Transverse colon (tissue), 4 donors: ENCODE results near the gene PTPN6. TPM values are rescaled to one million over a fixed set of nuclear protein-coding genes. Genes with fewer than 3 reads are reported as not detected.

Source experiments
- DNase-seq: peaks from one replicate; pipeline ENCODE4 v3.0.0-alpha.2; 2019
- H3K27ac ChIP-seq, 4 donors: fragments of 200-600 bp; sonication (generic); 2 replicates each; pipeline ENCODE4 v1.5.1; 2016 to 2018; ENCODE audit warnings: inconsistent platforms in 4 of 4
- H3K27me3 ChIP-seq: fragments of 200-600 bp; sonication (generic); 2 replicates; pipeline ENCODE4 v1.5.1; 2017; ENCODE audit warnings: inconsistent platforms
- H3K36me3 ChIP-seq, 4 donors: fragments of 200-600 bp; sonication (generic); 2 replicates each; pipeline ENCODE4 v1.5.1; 2017 to 2019; ENCODE audit warnings: inconsistent platforms in 4 of 4
- H3K4me1 ChIP-seq, 4 donors: fragments of 200-600 bp; sonication (generic); 2 replicates each; pipeline ENCODE4 v1.5.1; 2017 to 2020; ENCODE audit warnings: inconsistent platforms in 4 of 4
- H3K4me3 ChIP-seq, 4 donors: fragments of 200-600 bp; sonication (generic); 1 replicate in 1 of 4; 2 replicates in 3 of 4; pipeline versions ENCODE4 v1.5.1 to v1.6.1; 2017 to 2019; ENCODE audit warnings: inconsistent platforms in 4 of 4
- H3K9me3 ChIP-seq, 2 donors: fragments of 200-600 bp; sonication (generic); 2 replicates each; pipeline ENCODE4 v1.5.1; 2017 to 2019; ENCODE audit warnings: inconsistent platforms in 2 of 2
- CTCF ChIP-seq, 5 experiments: fragments of 200-600 bp in 3 of 5; fragments of 450-650 bp in 2 of 5; sonication (generic) in 3 of 5; IDR thresholded peaks; 1 replicate in 2 of 5; 2 replicates in 3 of 5; pipeline ENCODE4 v1.5.1; 2016 to 2017; ENCODE audit warnings: antibody characterized with exemption in 5 of 5, inconsistent platforms in 3 of 5, mild to moderate bottlenecking in 2 of 5, moderate library complexity in 1 of 5
- EP300 ChIP-seq: sonication (generic); formaldehyde crosslinking; IDR thresholded peaks from one replicate; pipeline ENCODE4 v1.6.1; 2017; ENCODE audit warnings: antibody characterized with exemption, low read depth
- POLR2A ChIP-seq: fragments of 450-650 bp; IDR thresholded peaks from one replicate; pipeline ENCODE4 v1.6.1; 2016; ENCODE audit warnings: antibody characterized with exemption, mild to moderate bottlenecking, moderate library complexity
- POLR2AphosphoS5 ChIP-seq, 3 donors: sonication (generic); formaldehyde crosslinking; IDR thresholded peaks; one replicate each; pipeline ENCODE4 v1.6.1; 2016; ENCODE audit warnings: antibody characterized with exemption in 3 of 3
- WGBS, 2 donors: methylation state at CpG; one replicate each; pipeline ENCODE4 v1.1.5; 2018; ENCODE audit warnings: low coverage in 1 of 2; 5-methylcytosine and 5-hydroxymethylcytosine counted together
- in situ Hi-C, 4 donors: fragments of 200-750 bp; cut with MboI; loops; one replicate each; pipeline versions ENCODE4 v1.15.0 to v1.15.1; 2017; ENCODE audit warnings: low sequenced_read_pairs in 3 of 4, low pct_ligation_motif_present in 1 of 4, low pct_unique_long_range_greater_than_20kb in 1 of 4
- intact Hi-C: fragments of 100-400 bp; cut with DNase I; formaldehyde crosslinking; loops from one replicate; pipeline ENCODE4 v1.15.1; 2023; ENCODE audit warnings: low total_unique reads
- total RNA-seq, 4 donors: library from RNA; depleted of rRNA; stranded (reverse); fragments of >200 nt; gene quantifications; one replicate each; pipeline ENCODE4 v1.1.0, GENCODE V29; 2016

The PTPN6 gene
- total RNA-seq, 4 donors from 2014 or later, result 21.7 to 49.0 (median 36.1) TPM

GRCh38 chr12:6935371-6936193, 15.6 kb upstream of the PTPN6 start:
- DNase-seq, result no peak
- no peaks in the 10 kb centered on the region for H3K9me3 ChIP-seq
- H3K27me3 ChIP-seq, result no peaks in the 10 kb centered on the region
- peaks cover 27 to 65% (median 48%) of the 10 kb centered on the region in 4 donors for H3K4me1 ChIP-seq
- intact Hi-C loops (loop anchor here (5.0 kb wide), 1 partner anchor 63 kb away; the partner anchor contains the start of gene SPSB2), in situ Hi-C loops (loop anchor here in 2 of 4 donors (25.0 kb wide), 1 partner anchor 177 kb away; the partner anchor contains the start of gene C1RL (in 2 of the 2))
- H3K4me3 ChIP-seq, result no peak overlapping the region
- peak overlapping the region; percentile 55 to 99 (median 78) for H3K27ac ChIP-seq
- H3K36me3 ChIP-seq, result peaks cover 0 to 8% (median 0%) of the 10 kb centered on the region in 4 donors
- WGBS, 2 donors, result 70 to 89% methylated on average over 5 to 14 of the region's 14 CpGs
- no peak for TF ChIP-seq CTCF (IDR thresholded peaks at IDR 0.05)
- TF ChIP-seq EP300, result no peak
- no peak for TF ChIP-seq POLR2AphosphoS5 (IDR thresholded peaks at IDR 0.05)
- TF ChIP-seq POLR2A, result no peak

- Histone ChIP-seq H3K9me3 (no peaks in the 10 kb centered on the region), H3K4me1 (peaks cover 22 to 59% (median 44%) of the 10 kb centered on the region in 4 donors), H3K27ac (peak overlapping the region; percentile 90 to 99 (median 96)), H3K27me3 (no peaks in the 10 kb centered on the region), H3K36me3 (peaks cover 0 to 8% (median 0%) of the 10 kb centered on the region in 4 donors), H3K4me3 (no peak overlapping the region)
- WGBS, 2 donors, result 71 to 80% methylated on average over 1 to 3 of the region's 3 CpGs
- in situ Hi-C loops, result loop anchor here in 2 of 4 donors (25.0 kb wide), 1 partner anchor 176 kb away; the partner anchor contains the start of gene C1RL (in 2 of the 2)
- intact Hi-C loops, result loop anchor here (5.0 kb wide), 1 partner anchor 64 kb away; the partner anchor contains the start of gene SPSB2
- TF ChIP-seq CTCF (IDR thresholded peaks at IDR 0.05), result no peak
- no peak for TF ChIP-seq EP300
- no peak for TF ChIP-seq POLR2AphosphoS5 (IDR thresholded peaks at IDR 0.05)
- no peak for TF ChIP-seq POLR2A
- DNase-seq, result no peak
Measured at GRCh38 chr12:6936194-6936635, 14.9 kb upstream of the PTPN6 start.

GRCh38 chr12:6936636-6937480, 14.3 kb upstream of the PTPN6 start:
- peak overlapping the region in 3 of 4 donors; percentile 51 to 59 (median 53) for H3K4me3 ChIP-seq
- H3K9me3 ChIP-seq, result no peaks in the 10 kb centered on the region
- H3K36me3 ChIP-seq, result peaks cover 0 to 8% (median 0%) of the 10 kb centered on the region in 4 donors
- intact Hi-C loops (loop anchor here (5.0 kb wide), 1 partner anchor 65 kb away; the partner anchor contains the start of gene SPSB2), in situ Hi-C loops (loop anchor here in 2 of 4 donors (25.0 kb wide), 1 partner anchor 175 kb away; the partner anchor contains the start of gene C1RL (in 2 of the 2))
- DNase-seq, result no peak
- WGBS, 2 donors, result 46 to 80% methylated on average over 1 to 17 of the region's 36 CpGs
- peak overlapping the region; percentile 90 to 99 (median 96) for H3K27ac ChIP-seq
- H3K27me3 ChIP-seq, result no peaks in the 10 kb centered on the region
- TF ChIP-seq EP300, result no peak
- TF ChIP-seq POLR2AphosphoS5 (IDR thresholded peaks at IDR 0.05), result peak in 1 of 3 donors; percentile 28
- TF ChIP-seq CTCF (IDR thresholded peaks at IDR 0.05), result no peak
- TF ChIP-seq POLR2A, result no peak
- peaks cover 22 to 53% (median 44%) of the 10 kb centered on the region in 4 donors for H3K4me1 ChIP-seq
